Loucy (cell line): ENCODE data around the gene MRFAP1.
"Not testable (repeated sequence)": the region's sequence is repeated elsewhere in the genome, so short reads cannot be mapped to it uniquely, and the experiment has no call there.

Experiments
- CTCF ChIP-seq: fragments of 200-600 bp; sonication (generic); conservative IDR thresholded peaks from 2 replicates; pipeline ENCODE4 v1.5.1; 2014; ENCODE audit warnings: mild to moderate bottlenecking, antibody characterized with exemption, low read length
- EZH2phosphoT487 ChIP-seq: fragments of 200-600 bp; IDR thresholded peaks from 2 replicates; pipeline ENCODE4 v1.6.1; 2018; ENCODE audit warnings: antibody characterized with exemption, mild to moderate bottlenecking, moderate library complexity, borderline replicate concordance

- not testable (repeated sequence) for TF ChIP-seq CTCF, EZH2phosphoT487
Observed at GRCh38 chr4:6672541-6673190, 32.2 kb downstream of the MRFAP1 start.
